Astrocyte of the cerebellum (primary cell): Measurements from ENCODE around the gene THRB.

ENCODE experiments used
- DNase-seq: peaks from one replicate; pipeline ENCODE4 v3.0.0-alpha.2; 2011; ENCODE audit warnings: low read depth
- H3K4me3 ChIP-seq: 2 replicates; pipeline ENCODE4 v1.5.1; 2011; ENCODE audit warnings: mild to moderate bottlenecking, low read depth, low read length, moderate library complexity
- CTCF ChIP-seq: IDR thresholded peaks from 2 replicates; pipeline ENCODE4 v1.5.1; 2012; ENCODE audit warnings: low read length, low read depth, moderate library complexity, mild to moderate bottlenecking; ENCODE audit errors: missing control alignments
- in situ Hi-C: cut with HindIII; loops from 2 replicates; pipeline ENCODE4 v1.10.0; 2017; ENCODE audit warnings: low sequenced_read_pairs

THRB gene

DNA sequence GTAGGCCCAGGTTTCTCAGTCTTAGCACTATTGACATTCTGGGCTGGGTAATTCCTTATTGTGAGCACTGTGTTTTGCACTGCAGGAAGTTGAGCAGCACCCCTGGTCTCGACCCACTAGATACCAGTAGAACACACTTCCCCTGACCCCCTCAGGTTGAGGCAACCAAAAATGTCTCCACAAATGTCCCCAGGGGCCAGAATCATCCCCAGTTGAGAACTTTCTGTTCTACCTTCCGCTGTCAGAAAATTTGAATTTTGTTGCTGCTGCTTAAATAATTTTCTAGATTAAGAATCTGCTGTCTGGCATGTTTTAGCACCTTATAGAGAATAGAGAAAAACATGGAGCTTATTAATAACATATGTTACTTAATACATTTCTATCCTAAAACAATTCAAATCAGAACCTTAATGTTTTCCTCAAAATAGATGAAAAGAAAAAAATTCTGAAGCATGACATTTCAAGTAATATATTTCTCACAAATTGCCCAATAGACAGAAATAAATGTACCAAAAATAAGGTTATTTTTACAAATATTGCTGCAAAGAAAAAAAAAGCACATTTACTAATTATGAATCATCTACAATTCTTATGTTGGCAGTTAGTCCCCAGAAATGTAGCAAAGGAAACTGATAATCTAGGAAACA lies 13.2 kb upstream of the THRB start:
- DNase-seq, result no peak
- in situ Hi-C loops, result no loop called here
- no peak overlapping the region for H3K4me3 ChIP-seq
- no peak for TF ChIP-seq CTCF

- no peak for DNase-seq
- in situ Hi-C loops, result no loop called here
- TF ChIP-seq CTCF, result no peak
- no peak overlapping the region for H3K4me3 ChIP-seq
Observed at GRCh38 chr3:24506966-24507775, 12.5 kb upstream of the THRB start.

GRCh38 chr3:24505691-24506550 lies 11.3 kb upstream of the THRB start:
- no peak overlapping the region for H3K4me3 ChIP-seq
- in situ Hi-C loops, result no loop called here
- TF ChIP-seq CTCF, result no peak
- DNase-seq, result no peak

DNA sequence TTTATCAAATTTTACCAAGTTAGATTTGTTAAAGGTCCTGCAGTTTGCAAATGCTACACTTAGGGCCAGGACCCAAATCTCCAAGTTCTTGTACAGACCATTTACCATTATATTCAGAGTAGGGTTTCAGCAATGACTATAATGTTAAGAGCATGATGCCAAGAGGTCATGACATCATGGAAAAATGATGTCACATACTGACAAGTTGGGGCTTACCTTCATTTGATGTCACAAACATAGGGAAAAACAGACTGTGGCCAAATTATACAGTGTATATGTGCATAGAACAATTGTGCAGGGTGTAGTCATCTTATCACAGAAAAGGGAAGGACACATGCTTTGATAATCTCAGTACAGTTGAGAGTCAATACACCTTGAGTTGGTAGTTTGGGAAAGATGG lies 10.1 kb upstream of the THRB start:
- H3K4me3 ChIP-seq, result no peak overlapping the region
- TF ChIP-seq CTCF, result no peak
- in situ Hi-C loops, result no loop called here
- no peak for DNase-seq

DNA sequence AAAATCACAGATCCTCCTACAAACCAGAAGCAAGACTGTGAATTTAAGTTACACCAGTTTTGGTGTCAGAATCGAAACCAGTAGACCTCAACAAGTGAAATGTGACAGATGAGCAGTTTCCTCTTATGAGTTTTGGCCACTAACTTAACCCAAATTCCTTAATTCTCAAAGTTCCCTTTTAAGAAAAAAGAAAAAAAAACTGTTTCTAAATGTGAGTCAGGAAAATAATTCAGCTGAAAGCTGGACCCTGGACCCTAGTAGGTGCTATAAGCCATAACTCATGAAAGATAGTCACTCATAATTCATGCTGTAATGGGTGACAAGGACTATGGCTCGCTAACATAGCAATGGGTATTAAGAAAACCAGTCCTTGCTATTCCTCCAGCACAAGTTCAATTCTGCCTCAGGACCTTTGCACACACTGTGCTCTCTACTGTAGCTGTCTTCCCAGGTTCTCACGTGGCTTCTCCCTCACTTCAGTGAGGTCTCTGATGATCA lies 9.0 kb upstream of the THRB start:
- no peak for DNase-seq
- H3K4me3 ChIP-seq, result no peak overlapping the region
- in situ Hi-C loops, result no loop called here
- no peak for TF ChIP-seq CTCF

DNA sequence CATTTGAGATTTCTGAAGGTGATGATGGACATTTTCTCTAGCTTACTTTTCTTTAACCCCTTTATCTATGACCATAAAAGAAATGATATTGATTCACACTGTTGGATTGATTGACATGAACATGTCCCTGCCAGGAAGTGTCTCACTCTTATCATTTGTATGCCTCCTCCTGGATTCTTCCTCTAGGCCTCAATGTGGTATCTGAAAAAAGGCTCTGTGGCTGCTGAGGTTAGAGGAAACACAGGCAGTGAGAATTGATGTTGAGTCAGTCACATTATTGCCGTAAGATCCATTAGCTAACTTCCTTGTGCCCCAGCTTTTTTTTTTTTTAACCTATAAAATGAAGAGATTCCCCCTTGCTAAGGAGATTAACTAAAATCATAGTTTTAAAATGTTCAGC lies 8.0 kb upstream of the THRB start:
- in situ Hi-C loops, result no loop called here
- TF ChIP-seq CTCF, result no peak
- DNase-seq, result no peak
- no peak overlapping the region for H3K4me3 ChIP-seq
